HG02840 (cell line): ENCODE results near the gene BIN1.

Experiments used
- ATAC-seq: cut with Tn5 transposase; IDR thresholded peaks from one replicate; pipeline ENCODE4 v1.9.1; 2021; ENCODE audit warnings: mild to moderate bottlenecking, moderate library complexity, moderate number of reproducible peaks; ENCODE audit not compliant: unreplicated experiment, low FRiP score

The BIN1 gene

GRCh38 chr2:127064642-127065250 lies 42.2 kb downstream of the BIN1 start:
- peak; percentile 60 for ATAC-seq

GRCh38 chr2:127063701-127064590 lies 43.0 kb downstream of the BIN1 start:
- no peak for ATAC-seq

- ATAC-seq = no peak
These were observed 45.3 kb downstream of the BIN1 start for GRCh38 chr2:127061375-127062273.

GRCh38 chr2:127060264-127060945 lies 46.5 kb downstream of the BIN1 start:
- ATAC-seq = no peak

GRCh38 chr2:127059559-127059958 lies 47.4 kb downstream of the BIN1 start:
- ATAC-seq = no peak

GRCh38 chr2:127058954-127059252 lies 48.1 kb downstream of the BIN1 start:
- no peak for ATAC-seq

- ATAC-seq = no peak
These were observed 48.6 kb downstream of the BIN1 start for GRCh38 chr2:127058246-127058953.

- ATAC-seq = no peak
These were observed 49.3 kb downstream of the BIN1 start for GRCh38 chr2:127057371-127058245.

GRCh38 chr2:127056631-127057370 lies 50.2 kb downstream of the BIN1 start:
- ATAC-seq = no peak

- no peak for ATAC-seq
These were observed 50.9 kb downstream of the BIN1 start for GRCh38 chr2:127056086-127056485.

- no peak for ATAC-seq
These were observed 51.2 kb downstream of the BIN1 start for GRCh38 chr2:127055786-127056076.

GRCh38 chr2:127054996-127055785 lies 51.8 kb downstream of the BIN1 start:
- no peak for ATAC-seq

GRCh38 chr2:127054604-127054930 lies 52.4 kb downstream of the BIN1 start:
- ATAC-seq = no peak

- ATAC-seq = no peak
These were observed 53.0 kb downstream of the BIN1 start for GRCh38 chr2:127053731-127054603.

- no peak for ATAC-seq
These were observed 53.9 kb downstream of the BIN1 start for GRCh38 chr2:127052771-127053691.
